Activated T-helper 17 cell treated with anti-CD3 and anti-CD28 coated beads, Interleukin-2, amount 50 U/mL, for 72 hours (primary cell): ENCODE data around the gene KDR. TPM values are rescaled to one million over a fixed set of nuclear protein-coding genes. Genes with fewer than 3 reads are reported as not detected.

Source experiments
- ATAC-seq: fragments of 150-1000 bp; cut with Tn5 transposase; replicated peaks from 2 replicates; pipeline ENCODE4 v1.10.0; 2021; ENCODE audit warnings: mild to moderate bottlenecking, moderate library complexity
- H3K27ac Mint-ChIP-seq: one replicate; pipeline ENCODE4 v1.8.0; 2022; ENCODE audit warnings: mixed read lengths
- H3K27me3 Mint-ChIP-seq: one replicate; pipeline ENCODE4 v1.8.0; 2022; ENCODE audit warnings: mixed read lengths
- H3K36me3 Mint-ChIP-seq: one replicate; pipeline ENCODE4 v1.8.0; 2022; ENCODE audit warnings: low read depth, mild to moderate bottlenecking, mixed read lengths
- H3K4me1 Mint-ChIP-seq: one replicate; pipeline ENCODE4 v1.8.0; 2022; ENCODE audit warnings: mixed read lengths
- H3K4me3 Mint-ChIP-seq: one replicate; pipeline ENCODE4 v1.8.0; 2022; ENCODE audit warnings: mild to moderate bottlenecking, mixed read lengths
- H3K9me3 Mint-ChIP-seq: one replicate; pipeline ENCODE4 v1.8.0; 2022; ENCODE audit warnings: mixed read lengths
- total RNA-seq, 2 donors: library from RNA; stranded (reverse); gene quantifications; one replicate each; pipeline ENCODE4 v1.2.3, GENCODE V29; 2022

The KDR gene
- not detected for total RNA-seq

DNA sequence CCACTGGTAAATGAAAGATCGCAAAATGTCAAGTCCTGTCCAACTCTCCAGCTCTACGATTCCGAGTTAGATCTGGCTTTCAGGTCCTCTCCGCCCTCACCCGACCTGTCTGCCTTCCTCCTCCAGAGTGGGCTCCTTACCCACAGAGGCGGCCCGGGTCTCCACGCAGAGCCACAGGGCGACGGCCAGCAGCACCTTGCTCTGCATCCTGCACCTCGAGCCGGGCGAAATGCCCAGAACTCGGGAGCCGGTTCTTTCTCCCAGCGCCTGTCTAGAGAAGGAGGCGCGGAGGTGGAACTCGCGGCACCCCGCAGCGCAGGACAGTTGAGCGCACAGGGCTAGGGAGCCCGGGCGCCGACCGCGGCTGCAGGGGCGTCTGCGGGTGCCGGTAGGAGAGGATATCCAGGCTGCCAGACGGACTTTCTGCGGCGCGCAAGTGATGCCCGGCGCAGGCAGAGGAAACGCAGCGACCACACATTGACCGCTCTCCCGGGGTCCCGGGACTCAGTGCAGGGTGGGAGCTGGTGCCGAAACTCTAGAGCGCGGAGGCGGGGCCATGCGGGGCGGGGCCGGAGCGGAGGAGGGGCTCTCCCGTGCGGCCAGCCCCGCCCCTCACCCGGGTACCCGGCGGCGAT lies at the start of gene KDR:
Gene KDR (minus strand): TSS at position 509 of the 635 bp plus-strand sequence. CDS start 302 bp downstream, at position 207.
- Mint-ChIP-seq H3K4me1 (no peaks in the 10 kb centered on the region), H3K36me3 (no peaks in the 10 kb centered on the region), H3K9me3 (no peaks in the 10 kb centered on the region), H3K4me3 (peak within 1 kb of the TSS; percentile 19), H3K27ac (no peak within 1 kb of the TSS), H3K27me3 (peaks cover 28% of the 10 kb centered on the region)
- no peak for ATAC-seq

DNA sequence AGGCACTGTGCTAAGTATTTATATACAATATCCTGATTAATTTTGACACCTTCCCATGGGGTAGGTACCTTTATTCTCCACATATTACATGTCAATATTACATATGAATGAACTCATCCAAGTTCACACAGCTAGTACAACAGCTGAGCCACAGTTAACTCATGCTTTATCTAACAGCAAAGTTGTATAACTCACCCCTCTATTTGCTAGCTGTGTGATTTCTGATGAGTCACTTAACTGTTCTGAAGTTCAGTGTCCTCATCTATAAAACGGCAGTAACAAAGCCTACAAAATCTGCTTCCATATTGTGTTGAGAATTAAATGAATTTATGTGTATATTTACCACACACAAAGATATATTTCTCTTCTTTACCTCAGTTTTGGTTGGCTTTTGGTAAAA lies 48.2 kb upstream of the KDR start:
- H3K27ac Mint-ChIP-seq: no peak overlapping the region
- H3K36me3 Mint-ChIP-seq: no peaks in the 10 kb centered on the region
- no peak overlapping the region for H3K4me3 Mint-ChIP-seq
- no peak for ATAC-seq
- H3K27me3 Mint-ChIP-seq: peaks cover 22% of the 10 kb centered on the region
- no peaks in the 10 kb centered on the region for H3K4me1 Mint-ChIP-seq
- no peaks in the 10 kb centered on the region for H3K9me3 Mint-ChIP-seq

DNA sequence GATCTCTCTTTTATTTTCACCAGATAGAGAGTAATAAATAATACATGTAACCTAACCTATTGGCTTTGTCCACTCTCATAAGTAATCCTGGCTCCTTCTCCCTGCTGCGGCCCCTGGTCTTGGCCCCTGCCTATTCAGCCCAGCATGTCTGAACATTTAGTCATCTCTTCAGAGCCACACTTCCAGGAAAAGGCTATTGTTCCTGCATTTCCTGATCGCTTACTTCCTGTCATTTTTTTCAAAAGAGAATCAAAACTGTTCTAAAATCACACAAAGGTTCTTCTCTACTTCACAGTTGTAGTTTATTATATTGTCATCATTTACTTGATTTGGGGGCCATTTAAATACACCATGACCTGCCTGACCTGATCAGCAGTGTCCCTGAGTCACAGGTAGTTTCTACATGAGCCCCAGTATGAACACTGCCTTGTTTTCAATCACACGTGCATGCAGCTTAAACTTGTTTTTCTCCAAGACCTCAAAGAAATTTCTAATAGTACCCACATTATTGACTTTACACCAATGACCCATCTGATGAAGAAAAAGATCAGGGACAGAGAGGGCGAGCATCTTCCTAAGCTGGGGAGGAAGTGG lies 47.4 kb upstream of the KDR start:
- H3K9me3 Mint-ChIP-seq: no peaks in the 10 kb centered on the region
- H3K36me3 Mint-ChIP-seq: no peaks in the 10 kb centered on the region
- no peak for ATAC-seq
- H3K4me1 Mint-ChIP-seq: no peaks in the 10 kb centered on the region
- H3K4me3 Mint-ChIP-seq: no peak overlapping the region
- H3K27ac Mint-ChIP-seq: no peak overlapping the region
- H3K27me3 Mint-ChIP-seq: peaks cover 20% of the 10 kb centered on the region

DNA sequence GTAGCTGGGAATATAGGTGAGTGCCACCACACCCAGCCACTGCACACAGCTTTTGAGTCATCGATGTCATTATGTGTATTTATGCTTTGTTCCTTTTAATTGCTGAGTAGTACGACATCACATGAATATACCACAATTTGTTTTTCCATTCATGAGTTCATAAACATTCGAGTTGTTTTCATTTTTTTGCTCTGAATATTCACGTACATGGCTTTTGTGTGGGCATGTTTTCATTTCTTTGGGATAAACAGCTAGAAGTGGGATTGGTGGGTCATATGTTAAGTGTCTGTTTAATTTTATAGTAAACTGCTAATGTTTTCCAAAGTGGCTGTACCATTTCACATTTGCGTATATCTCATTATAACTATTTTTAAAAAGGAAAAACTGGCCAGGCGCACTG lies 45.1 kb upstream of the KDR start:
- H3K27ac Mint-ChIP-seq: no peak overlapping the region
- H3K27me3 Mint-ChIP-seq: peaks cover 26% of the 10 kb centered on the region
- no peaks in the 10 kb centered on the region for H3K36me3 Mint-ChIP-seq
- ATAC-seq: no peak
- peaks cover 3% of the 10 kb centered on the region for H3K9me3 Mint-ChIP-seq
- H3K4me3 Mint-ChIP-seq: no peak overlapping the region
- no peaks in the 10 kb centered on the region for H3K4me1 Mint-ChIP-seq

DNA sequence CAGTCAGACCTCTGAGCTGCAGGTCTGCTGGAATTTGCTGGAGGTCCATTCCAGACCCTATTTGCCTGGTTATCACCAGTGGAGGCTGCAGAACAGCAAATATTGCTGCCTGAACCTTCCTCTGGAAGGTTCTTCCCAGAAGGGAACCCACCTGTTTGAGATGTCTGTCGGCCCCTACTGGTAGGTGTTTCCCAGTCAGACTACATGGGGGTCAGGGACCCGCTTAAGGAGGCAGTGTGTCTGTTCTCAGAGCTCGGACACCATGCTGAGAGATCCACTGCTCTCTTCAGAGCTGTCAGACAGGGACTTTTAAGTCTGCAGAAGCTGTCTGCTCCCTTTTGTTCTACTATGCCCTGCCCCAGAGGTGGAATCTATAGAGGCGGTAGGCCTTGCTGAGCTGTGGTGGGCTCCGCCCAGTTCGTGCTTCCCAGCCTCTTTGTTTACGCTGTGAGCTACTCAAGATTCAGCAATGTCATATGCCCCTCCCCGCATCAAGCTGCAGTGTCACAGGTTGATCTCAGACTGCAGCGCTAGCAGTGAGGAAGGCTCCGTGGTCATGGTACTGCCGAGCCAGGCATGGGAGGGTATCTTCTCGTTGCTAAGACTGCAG lies 44.1 kb upstream of the KDR start:
- no peak overlapping the region for H3K4me3 Mint-ChIP-seq

DNA sequence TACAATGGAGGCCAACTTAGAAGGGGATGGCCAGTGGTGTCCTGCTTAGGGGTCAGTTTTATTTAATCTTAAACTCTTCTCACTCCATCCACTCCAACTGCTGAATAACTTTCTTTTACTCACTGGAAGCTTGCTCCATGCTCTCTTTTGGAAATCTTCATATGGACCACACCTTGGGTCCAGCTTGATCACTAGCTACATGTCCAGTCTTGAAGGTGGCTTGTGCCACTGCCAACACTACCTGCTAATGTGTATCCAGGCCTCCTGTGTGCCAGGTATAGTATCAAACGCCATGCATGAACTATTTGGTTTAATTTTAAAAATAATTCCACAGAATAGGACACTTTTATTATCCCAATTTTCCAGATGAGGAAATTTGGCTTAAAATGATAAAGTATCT lies 37.0 kb upstream of the KDR start:
- peaks cover 17% of the 10 kb centered on the region for H3K27me3 Mint-ChIP-seq
- H3K27ac Mint-ChIP-seq: no peak overlapping the region
- no peak overlapping the region for H3K4me3 Mint-ChIP-seq
- no peaks in the 10 kb centered on the region for H3K36me3 Mint-ChIP-seq
- no peak for ATAC-seq
- H3K9me3 Mint-ChIP-seq: peaks cover 4% of the 10 kb centered on the region
- no peaks in the 10 kb centered on the region for H3K4me1 Mint-ChIP-seq

More for the DNA sequence above, 44.1 kb upstream of the KDR start:
- H3K27ac Mint-ChIP-seq: no peak overlapping the region
- no peaks in the 10 kb centered on the region for H3K4me1 Mint-ChIP-seq
- peaks cover 26% of the 10 kb centered on the region for H3K27me3 Mint-ChIP-seq
- ATAC-seq: no peak
- no peaks in the 10 kb centered on the region for H3K36me3 Mint-ChIP-seq
- peaks cover 4% of the 10 kb centered on the region for H3K9me3 Mint-ChIP-seq

DNA sequence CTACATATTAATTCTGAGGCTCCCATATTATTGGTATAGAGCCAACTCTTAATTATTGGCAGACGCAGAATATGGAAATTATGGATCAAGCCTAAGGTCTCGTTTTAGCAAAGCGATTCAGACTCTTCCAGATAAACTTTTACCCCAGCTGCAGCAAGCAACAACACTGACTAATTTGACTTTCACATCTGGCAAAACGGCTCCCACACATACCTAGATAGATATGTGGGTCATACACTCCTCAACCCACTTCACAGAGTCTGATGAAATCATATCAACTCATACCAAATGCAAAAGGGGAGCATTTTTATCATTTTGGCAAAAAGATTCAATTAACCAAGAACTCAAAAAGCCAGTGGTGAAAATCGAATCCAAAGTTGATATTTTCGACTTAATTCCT lies 36.3 kb upstream of the KDR start:
- H3K27me3 Mint-ChIP-seq: peaks cover 12% of the 10 kb centered on the region
- H3K9me3 Mint-ChIP-seq: peaks cover 4% of the 10 kb centered on the region
- H3K4me1 Mint-ChIP-seq: no peaks in the 10 kb centered on the region
- no peak for ATAC-seq
- no peaks in the 10 kb centered on the region for H3K36me3 Mint-ChIP-seq
- no peak overlapping the region for H3K27ac Mint-ChIP-seq
- H3K4me3 Mint-ChIP-seq: no peak overlapping the region

DNA sequence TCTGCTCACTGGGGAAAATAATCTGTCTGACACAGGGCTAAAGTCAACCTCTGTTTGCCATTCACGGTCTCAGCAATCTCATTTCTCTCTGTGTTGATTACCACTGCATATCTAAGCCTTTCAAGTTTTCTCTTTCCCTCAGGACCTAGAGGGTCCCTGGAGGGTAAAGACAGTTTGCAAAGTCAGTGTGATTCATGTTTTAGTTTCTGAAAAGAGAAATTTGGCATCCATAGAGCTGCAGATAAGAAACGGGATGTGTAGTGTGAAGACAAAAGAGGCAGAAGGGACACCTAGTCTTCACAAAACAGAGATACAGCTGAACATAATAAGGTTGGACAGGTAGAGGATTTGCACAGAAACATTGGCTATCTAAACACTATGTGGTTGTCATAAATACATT lies 34.5 kb upstream of the KDR start:
- no peak for ATAC-seq
- no peaks in the 10 kb centered on the region for H3K36me3 Mint-ChIP-seq
- H3K4me3 Mint-ChIP-seq: no peak overlapping the region
- no peaks in the 10 kb centered on the region for H3K9me3 Mint-ChIP-seq
- peaks cover 21% of the 10 kb centered on the region for H3K27me3 Mint-ChIP-seq
- no peak overlapping the region for H3K27ac Mint-ChIP-seq
- H3K4me1 Mint-ChIP-seq: no peaks in the 10 kb centered on the region

DNA sequence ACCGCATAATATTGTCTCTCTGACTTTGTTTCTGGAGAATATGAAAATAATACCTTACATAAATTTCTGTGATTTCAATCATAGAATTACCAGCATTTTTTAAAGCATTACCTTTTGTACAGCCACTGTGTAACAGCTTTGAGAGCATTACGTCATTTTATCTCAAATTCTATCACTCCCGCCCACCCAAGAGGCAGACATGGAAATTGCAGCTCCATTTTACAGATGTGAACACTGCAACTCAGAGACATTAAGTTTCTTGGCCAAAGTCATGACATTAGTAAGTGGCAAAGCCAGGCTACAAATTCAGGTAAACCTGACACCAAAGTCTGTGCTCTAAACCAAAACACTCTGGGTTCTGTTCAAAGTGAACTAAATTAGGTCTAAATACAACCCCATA lies 33.6 kb upstream of the KDR start:
- peaks cover 25% of the 10 kb centered on the region for H3K27me3 Mint-ChIP-seq
- no peak overlapping the region for H3K27ac Mint-ChIP-seq
- H3K4me3 Mint-ChIP-seq: no peak overlapping the region
- H3K36me3 Mint-ChIP-seq: no peaks in the 10 kb centered on the region
- no peaks in the 10 kb centered on the region for H3K4me1 Mint-ChIP-seq
- ATAC-seq: no peak
- no peaks in the 10 kb centered on the region for H3K9me3 Mint-ChIP-seq

DNA sequence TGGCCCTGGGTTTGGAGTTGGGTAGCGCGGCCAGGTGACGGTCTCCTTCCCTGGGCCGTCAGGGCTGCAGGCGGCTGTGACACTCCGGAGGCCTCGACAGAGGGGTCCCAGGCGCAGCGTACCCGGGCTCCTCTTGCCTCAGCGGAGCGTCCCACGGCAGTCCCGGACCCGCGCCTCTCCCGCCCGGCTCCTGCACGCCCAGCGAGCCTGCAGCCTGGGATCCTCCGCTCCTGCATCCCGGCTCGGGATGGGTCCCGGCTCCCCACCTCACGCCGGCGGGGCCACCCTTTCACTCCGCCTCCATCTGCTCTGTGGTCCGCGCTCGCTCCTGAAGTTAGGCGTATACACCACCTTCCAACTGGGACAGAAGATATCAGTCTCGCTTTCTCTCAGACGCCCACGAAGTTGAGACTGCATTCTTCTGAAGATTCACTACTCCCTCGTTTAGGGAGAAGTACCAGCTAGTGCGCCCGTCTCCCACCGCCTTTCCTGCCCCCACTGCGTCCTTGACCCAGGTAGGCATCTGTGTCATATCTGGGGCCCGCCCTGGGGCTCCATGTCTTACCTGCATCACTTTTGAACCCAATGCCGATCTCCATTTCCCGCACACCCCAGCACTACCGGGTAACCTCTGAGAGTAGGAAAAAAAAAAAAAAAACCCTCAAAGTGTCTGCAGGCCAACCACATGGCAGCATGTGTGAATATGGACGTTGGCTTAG lies 32.3 kb upstream of the KDR start:
- ATAC-seq: no peak
- H3K27me3 Mint-ChIP-seq: peaks cover 29% of the 10 kb centered on the region
- no peaks in the 10 kb centered on the region for H3K4me1 Mint-ChIP-seq
- H3K4me3 Mint-ChIP-seq: no peak overlapping the region
- no peaks in the 10 kb centered on the region for H3K9me3 Mint-ChIP-seq
- no peak overlapping the region for H3K27ac Mint-ChIP-seq
- H3K36me3 Mint-ChIP-seq: no peaks in the 10 kb centered on the region

DNA sequence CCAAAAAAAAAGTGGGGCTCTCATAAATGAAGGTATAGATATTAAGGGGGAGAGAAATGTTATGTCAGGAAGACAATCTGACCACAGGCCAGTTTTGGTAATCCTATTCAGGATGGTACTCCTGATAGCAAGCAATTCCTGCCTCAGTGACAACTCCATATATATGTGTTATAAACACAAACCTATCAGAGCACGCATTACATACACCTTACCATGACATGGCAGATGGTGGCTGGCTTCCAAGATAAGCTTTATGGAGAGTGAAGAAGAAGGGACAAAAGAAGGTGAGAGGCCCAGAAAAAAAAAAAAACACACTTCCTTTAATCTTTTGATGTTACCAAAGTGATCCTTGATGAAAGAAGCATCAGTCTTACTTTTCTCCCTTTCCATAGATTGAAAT lies 29.5 kb upstream of the KDR start:
- Mint-ChIP-seq H3K27ac (no peak overlapping the region), H3K4me3 (no peak overlapping the region), H3K9me3 (no peaks in the 10 kb centered on the region), H3K4me1 (no peaks in the 10 kb centered on the region), H3K36me3 (no peaks in the 10 kb centered on the region), H3K27me3 (peaks cover 28% of the 10 kb centered on the region)
- no peak for ATAC-seq

DNA sequence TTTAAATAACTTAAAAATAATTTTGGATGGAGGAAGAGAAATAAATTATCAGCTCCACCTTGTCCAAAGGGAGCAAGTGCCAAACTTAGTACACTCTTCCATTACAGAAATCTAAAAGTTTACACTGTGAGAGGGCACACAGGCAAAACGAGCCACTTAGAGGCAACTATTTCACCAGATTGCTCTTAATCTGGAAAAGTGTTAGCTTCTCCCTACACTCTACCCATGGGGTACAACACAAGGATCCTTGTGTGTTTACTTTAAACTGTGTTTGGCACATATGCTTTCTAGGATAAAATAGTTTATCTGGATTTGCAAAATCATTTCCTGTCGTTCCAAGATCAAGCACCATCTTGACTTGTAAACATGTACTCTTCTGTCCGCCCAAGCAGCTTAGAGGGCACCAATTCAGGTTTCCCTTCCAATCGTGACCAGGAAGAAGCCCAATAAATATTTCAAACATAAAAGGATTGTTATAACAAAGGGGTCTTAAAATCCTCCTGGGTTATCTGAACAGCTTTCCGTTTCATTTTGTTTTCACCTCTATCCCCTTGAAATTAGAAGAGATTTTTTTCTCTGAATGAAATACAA lies 29.0 kb upstream of the KDR start:
- Mint-ChIP-seq H3K27me3 (peaks cover 28% of the 10 kb centered on the region), H3K9me3 (no peaks in the 10 kb centered on the region), H3K4me3 (no peak overlapping the region), H3K36me3 (no peaks in the 10 kb centered on the region), H3K4me1 (no peaks in the 10 kb centered on the region), H3K27ac (no peak overlapping the region)
- ATAC-seq: no peak

DNA sequence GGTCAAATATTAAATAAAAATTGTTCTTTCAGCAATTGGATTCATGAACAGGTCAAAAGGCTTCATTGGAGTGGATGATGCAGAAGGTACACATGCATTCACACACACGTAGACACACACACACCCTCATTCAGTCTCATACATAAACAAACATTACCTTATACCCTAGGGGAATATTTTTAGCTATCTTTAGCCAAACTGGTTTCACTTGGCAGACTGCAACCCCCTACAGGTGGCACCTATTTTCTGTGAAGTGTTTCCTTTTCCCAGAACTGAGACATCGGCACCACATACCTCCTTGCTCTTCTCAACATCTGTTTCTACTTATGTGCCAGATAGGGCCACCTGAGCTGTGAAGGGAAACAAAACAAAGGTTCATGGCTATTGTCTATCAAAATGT lies 18.5 kb upstream of the KDR start:
- H3K4me1 Mint-ChIP-seq: no peaks in the 10 kb centered on the region
- peaks cover 26% of the 10 kb centered on the region for H3K27me3 Mint-ChIP-seq
- ATAC-seq: no peak
- H3K4me3 Mint-ChIP-seq: no peak overlapping the region
- H3K27ac Mint-ChIP-seq: no peak overlapping the region
- H3K9me3 Mint-ChIP-seq: no peaks in the 10 kb centered on the region
- H3K36me3 Mint-ChIP-seq: no peaks in the 10 kb centered on the region

DNA sequence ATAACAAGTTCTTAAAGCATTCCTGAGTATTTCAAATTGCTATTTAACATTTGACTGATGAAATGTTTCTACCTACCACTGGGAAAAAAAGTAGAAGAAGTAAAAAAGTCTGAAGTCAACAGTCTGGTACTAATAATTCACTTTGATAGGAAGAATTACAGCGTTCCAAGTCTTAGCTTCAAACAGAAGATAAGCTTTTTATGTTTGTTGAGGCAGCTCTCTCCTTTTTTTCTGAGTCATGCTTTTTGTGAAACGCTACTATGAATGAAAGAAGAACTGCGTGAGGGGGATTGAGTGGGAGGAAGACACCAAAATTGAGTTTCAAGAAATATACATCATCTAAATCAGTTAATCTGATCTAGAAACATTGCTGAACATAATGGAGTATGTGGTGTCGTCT lies 13.0 kb upstream of the KDR start:
- H3K27me3 Mint-ChIP-seq: peaks cover 13% of the 10 kb centered on the region
- ATAC-seq: no peak
- no peaks in the 10 kb centered on the region for H3K9me3 Mint-ChIP-seq
- H3K4me3 Mint-ChIP-seq: no peak overlapping the region
- H3K4me1 Mint-ChIP-seq: no peaks in the 10 kb centered on the region
- H3K36me3 Mint-ChIP-seq: no peaks in the 10 kb centered on the region
- no peak overlapping the region for H3K27ac Mint-ChIP-seq

DNA sequence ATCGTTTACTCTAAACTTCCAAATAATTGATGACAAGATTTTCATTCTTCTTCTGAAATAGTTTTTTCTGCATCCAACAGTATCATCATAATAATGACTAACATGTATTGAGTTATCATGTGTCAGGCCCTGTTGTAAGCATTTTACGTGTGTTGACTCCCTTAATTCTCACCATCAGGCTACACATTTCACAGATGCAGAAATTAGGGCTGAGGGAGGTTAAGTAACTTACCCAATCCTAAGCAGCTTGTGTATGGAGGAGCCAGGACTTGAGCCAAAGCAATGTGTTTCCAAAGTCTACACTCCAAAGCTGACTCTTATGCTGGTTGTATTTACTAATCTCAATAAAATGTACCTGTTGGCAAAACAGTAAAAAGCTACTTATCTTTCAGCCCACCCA lies 11.2 kb upstream of the KDR start:
- H3K4me3 Mint-ChIP-seq: no peak overlapping the region
- H3K27me3 Mint-ChIP-seq: peaks cover 13% of the 10 kb centered on the region
- no peaks in the 10 kb centered on the region for H3K9me3 Mint-ChIP-seq
- no peaks in the 10 kb centered on the region for H3K36me3 Mint-ChIP-seq
- no peak overlapping the region for H3K27ac Mint-ChIP-seq
- no peaks in the 10 kb centered on the region for H3K4me1 Mint-ChIP-seq
- ATAC-seq: no peak
